ENCODE measurements around the gene PADI1. TPM values are rescaled to one million over a fixed set of nuclear protein-coding genes. Genes with fewer than 3 reads are reported as not detected.

PADI1 gene, protein sequence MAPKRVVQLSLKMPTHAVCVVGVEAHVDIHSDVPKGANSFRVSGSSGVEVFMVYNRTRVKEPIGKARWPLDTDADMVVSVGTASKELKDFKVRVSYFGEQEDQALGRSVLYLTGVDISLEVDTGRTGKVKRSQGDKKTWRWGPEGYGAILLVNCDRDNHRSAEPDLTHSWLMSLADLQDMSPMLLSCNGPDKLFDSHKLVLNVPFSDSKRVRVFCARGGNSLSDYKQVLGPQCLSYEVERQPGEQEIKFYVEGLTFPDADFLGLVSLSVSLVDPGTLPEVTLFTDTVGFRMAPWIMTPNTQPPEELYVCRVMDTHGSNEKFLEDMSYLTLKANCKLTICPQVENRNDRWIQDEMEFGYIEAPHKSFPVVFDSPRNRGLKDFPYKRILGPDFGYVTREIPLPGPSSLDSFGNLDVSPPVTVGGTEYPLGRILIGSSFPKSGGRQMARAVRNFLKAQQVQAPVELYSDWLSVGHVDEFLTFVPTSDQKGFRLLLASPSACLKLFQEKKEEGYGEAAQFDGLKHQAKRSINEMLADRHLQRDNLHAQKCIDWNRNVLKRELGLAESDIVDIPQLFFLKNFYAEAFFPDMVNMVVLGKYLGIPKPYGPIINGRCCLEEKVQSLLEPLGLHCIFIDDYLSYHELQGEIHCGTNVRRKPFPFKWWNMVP
- not detected for total RNA-seq
- not detected for polyA plus RNA-seq
- long read RNA-seq, donor 1 = 0 reads
- long read RNA-seq, donor 2 = 0 reads

DNA sequence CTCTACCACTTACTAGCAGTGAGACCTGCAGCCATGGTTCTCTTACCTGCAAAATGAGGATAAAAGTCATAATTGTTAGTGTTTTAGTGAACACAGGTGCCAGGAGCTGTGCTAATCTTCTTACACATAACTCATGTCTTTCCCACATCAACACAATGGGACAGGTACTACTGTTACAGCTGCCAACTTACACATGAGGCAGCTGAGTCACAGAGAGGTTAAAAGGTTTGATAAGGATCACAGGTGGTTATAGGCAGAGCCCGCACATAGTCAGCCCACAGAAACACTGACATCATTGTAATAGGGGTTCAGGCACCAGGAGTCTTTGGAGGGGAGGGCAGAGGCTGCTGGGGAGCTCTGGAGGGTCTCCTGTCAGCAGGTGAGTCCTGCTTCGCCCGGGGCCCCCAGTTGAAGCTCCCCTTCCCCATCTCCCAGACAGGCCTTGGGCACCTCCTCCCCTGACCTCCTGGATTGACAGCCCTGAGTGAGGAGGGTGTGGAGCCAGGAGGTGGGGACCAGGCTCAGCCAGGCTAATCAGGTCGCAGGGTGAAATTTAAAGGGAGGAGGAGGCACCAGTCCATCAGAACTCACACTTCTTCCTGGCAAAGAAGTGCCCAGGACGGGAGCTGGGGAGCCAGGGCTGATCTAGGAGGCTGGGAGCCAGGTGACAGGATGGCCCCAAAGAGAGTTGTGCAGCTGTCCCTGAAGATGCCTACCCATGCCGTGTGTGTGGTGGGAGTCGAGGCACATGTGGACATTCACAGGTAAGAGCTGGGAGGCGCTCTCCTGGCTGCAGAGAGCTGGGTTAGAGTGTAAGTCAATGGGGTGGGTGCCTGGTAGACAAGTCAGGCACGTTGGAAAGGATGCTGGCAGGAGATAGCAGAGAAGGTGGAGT is at the start of gene PADI1:
Gene PADI1, plus strand, starts transcription at position 583 of the 895 bp plus-strand sequence. Its CDS starts 90 bp downstream, at position 673.
- intact Hi-C loops (cut with DNase I) = no loop called here
- 67 to 74% (median 72%) methylated on average over 9 of the region's 9 CpGs for WGBS, 3 donors
- no peak for ATAC-seq

DNA sequence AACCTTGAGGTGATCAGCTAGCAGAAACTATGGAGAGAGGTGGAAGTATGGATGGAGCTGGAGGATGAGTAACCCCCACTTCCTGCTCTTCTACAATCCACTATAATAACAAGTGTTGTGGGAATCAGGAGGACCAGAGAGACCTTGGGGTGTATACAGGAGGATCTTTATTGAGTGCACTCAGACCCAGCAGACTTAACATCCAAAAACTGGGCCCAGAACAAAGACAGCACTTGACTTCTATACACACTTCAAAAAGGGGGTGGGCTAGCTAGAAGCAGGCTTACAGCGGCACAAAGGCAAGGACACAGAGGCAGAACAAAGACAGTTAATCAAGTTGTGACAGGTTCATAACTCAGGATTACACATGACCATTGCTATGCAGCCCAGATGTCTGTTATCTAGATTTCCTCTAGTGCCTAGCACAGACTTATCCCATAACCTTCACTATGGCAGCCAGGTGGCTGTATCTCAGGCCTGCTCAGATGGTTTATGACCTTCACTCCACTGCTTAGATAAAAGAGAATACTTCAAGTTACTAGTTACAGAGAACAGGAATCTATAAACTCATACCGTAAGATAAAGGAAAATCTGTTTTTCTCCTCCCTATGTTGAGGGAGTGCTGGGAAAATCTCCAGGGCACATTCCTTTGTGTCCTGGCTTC is 49.5 kb upstream of the PADI1 start:
- H3K4me3 ChIP-seq = no peak overlapping the region
- H3K27me3 ChIP-seq (ENCODE audit: insufficient read depth in 3 of 3, low read length in 2 of 3) = peaks cover 0 to 7% (median 4%) of the 10 kb centered on the region in 3 donors
- no peaks in the 10 kb centered on the region for H3K9me3 ChIP-seq
- H3K36me3 ChIP-seq (ENCODE audit: insufficient read depth in 1 of 2, low read depth in 1 of 2) = no peaks in the 10 kb centered on the region
- no peak overlapping the region for H3K27ac ChIP-seq
- no peaks in the 10 kb centered on the region for H3K4me1 ChIP-seq
- WGBS, 3 donors = 41 to 55% (median 46%) methylated on average over 2 of the region's 2 CpGs
- intact Hi-C loops (cut with DNase I) = no loop called here
- ATAC-seq (no peak), DNase-seq (no peak)
- TF ChIP-seq, protein P1, sequence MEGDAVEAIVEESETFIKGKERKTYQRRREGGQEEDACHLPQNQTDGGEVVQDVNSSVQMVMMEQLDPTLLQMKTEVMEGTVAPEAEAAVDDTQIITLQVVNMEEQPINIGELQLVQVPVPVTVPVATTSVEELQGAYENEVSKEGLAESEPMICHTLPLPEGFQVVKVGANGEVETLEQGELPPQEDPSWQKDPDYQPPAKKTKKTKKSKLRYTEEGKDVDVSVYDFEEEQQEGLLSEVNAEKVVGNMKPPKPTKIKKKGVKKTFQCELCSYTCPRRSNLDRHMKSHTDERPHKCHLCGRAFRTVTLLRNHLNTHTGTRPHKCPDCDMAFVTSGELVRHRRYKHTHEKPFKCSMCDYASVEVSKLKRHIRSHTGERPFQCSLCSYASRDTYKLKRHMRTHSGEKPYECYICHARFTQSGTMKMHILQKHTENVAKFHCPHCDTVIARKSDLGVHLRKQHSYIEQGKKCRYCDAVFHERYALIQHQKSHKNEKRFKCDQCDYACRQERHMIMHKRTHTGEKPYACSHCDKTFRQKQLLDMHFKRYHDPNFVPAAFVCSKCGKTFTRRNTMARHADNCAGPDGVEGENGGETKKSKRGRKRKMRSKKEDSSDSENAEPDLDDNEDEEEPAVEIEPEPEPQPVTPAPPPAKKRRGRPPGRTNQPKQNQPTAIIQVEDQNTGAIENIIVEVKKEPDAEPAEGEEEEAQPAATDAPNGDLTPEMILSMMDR (IDR thresholded peaks at IDR 0.05) = no peak

More for the DNA sequence above, at the start of gene PADI1:
- H3K4me1 ChIP-seq = no peaks in the 10 kb centered on the region
- no peaks in the 10 kb centered on the region for H3K9me3 ChIP-seq
- H3K27ac ChIP-seq = no peak within 1 kb of the TSS
- DNase-seq = peak in 1 of 2 donors; percentile 39
- H3K36me3 ChIP-seq (ENCODE audit: insufficient read depth in 1 of 2, low read depth in 1 of 2) = no peaks in the 10 kb centered on the region
- H3K4me3 ChIP-seq = no peak within 1 kb of the TSS
- H3K27me3 ChIP-seq (ENCODE audit: insufficient read depth in 3 of 3, low read length in 2 of 3) = peaks cover 0 to 4% (median 0%) of the 10 kb centered on the region in 3 donors
- TF ChIP-seq, protein P1 (IDR thresholded peaks at IDR 0.05) = no peak

DNA sequence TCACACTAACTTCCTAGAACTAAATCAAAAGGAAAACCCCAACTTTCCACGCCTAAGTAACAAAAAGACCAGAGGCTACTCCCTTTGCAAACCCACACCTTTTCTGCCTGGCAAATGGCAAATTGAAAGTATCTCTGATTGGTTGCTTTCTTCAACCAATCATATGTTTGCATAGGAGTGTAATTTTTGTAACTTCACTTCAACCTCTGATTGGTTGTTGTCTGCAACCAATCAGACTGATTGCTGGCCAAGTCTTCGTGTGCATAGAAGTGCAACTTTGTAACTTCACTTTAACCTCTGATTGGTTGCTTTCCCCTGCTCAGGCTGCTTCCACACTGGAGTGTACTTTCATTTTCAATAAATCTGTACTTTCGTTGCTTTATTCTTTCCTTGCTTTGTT is 48.8 kb upstream of the PADI1 start:
- peaks cover 0 to 4% (median under 1%) of the 10 kb centered on the region in 3 donors for H3K27me3 ChIP-seq (ENCODE audit: insufficient read depth in 3 of 3, low read length in 2 of 3)
- ATAC-seq (no peak), DNase-seq (no peak)
- intact Hi-C loops (cut with DNase I) = no loop called here
- no peak overlapping the region for H3K27ac ChIP-seq
- H3K4me1 ChIP-seq = no peaks in the 10 kb centered on the region
- no peak overlapping the region for H3K4me3 ChIP-seq
- TF ChIP-seq, protein P1 (IDR thresholded peaks at IDR 0.05) = no peak
- no peaks in the 10 kb centered on the region for H3K36me3 ChIP-seq (ENCODE audit: insufficient read depth in 1 of 2, low read depth in 1 of 2)
- 55 to 65% (median 60%) methylated on average over 3 of the region's 3 CpGs for WGBS, 3 donors
- H3K9me3 ChIP-seq = no peaks in the 10 kb centered on the region

DNA sequence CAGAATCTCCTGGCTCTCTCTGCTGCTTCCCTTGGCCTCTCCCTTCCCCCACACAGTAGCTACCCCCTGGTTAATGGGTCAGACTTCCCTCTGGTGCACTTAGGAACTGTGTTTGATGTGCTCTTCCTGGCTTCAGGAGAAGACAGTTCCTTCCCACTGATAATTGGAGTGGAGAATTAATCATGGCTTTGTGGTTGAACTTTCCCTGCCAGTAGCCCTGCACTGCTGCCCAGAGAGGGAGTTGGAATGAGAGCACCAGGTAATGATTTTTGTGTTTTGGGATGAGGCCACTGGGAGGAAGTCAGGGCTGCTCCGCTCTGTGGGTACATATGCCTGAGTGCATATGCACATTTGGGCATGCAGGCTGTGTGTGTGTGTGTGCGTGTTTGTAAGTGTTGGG is 46.0 kb upstream of the PADI1 start:
- DNase-seq (no peak), ATAC-seq (no peak)
- Histone ChIP-seq H3K4me1 (no peaks in the 10 kb centered on the region), H3K27ac (no peak overlapping the region), H3K9me3 (no peaks in the 10 kb centered on the region), H3K4me3 (no peak overlapping the region), H3K27me3 (ENCODE audit: insufficient read depth in 3 of 3, low read length in 2 of 3) (no peaks in the 10 kb centered on the region), H3K36me3 (ENCODE audit: insufficient read depth in 1 of 2, low read depth in 1 of 2) (no peaks in the 10 kb centered on the region)
- 88 to 89% (median 89%) methylated on average over 2 of the region's 2 CpGs for WGBS, 3 donors
- intact Hi-C loops (cut with DNase I) = no loop called here
- TF ChIP-seq, protein P1 (IDR thresholded peaks at IDR 0.05) = no peak
